ENCODE measurements around the gene CTNNB1.
"Not testable (repeated sequence)": the region's sequence is repeated elsewhere in the genome, so short reads cannot be mapped to it uniquely, and the experiment has no call there.

Gene CTNNB1

DNA sequence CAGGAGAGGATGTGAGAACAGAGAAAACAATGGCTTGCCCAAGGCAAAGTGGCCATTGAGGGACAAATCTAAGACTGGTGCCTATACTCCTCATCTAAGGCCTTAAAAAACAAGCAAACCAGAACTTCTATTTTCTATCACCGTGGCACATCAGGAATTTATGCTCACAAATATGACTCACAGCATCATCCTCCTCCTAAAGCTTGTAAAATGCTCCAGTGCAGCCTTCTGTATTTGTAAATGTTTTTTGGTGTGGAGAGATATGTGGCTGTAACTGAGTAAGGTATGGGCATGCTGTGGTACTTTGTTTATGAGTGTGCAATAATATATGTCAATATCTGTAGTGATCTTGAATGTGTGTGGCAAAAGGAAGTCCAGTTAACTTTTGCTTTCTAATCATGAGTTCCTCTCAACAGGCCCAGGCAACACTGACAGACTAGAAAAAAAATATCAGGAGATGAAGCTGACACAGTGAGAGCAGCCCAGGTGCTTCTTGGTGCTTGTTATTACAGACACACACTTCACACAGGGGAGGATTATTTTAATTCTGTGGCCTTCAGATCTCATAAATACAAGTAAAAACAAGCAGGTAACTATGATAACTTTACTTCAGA, 60.3 kb downstream of the CTNNB1 start:
- no peak for DNase-seq

DNA sequence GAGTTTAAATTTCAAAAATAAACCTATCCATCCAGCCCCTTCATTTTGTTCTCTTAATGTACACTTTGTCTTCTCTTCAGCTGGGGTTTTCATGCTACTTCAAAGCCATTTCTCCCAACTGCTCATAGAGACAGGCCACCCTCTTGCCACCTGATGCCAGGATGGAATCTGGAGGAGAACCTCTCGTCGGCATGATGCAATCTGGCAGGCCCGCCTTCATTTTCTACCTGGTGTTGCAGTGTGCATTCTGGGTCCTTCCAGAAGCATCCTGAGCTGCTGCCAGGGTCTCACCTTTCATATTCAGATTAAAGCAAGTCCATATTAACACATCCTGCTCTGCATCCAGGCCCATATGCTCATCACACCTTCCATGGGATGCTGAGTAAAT, 60.8 kb downstream of the CTNNB1 start:
- DNase-seq, result no peak

DNA sequence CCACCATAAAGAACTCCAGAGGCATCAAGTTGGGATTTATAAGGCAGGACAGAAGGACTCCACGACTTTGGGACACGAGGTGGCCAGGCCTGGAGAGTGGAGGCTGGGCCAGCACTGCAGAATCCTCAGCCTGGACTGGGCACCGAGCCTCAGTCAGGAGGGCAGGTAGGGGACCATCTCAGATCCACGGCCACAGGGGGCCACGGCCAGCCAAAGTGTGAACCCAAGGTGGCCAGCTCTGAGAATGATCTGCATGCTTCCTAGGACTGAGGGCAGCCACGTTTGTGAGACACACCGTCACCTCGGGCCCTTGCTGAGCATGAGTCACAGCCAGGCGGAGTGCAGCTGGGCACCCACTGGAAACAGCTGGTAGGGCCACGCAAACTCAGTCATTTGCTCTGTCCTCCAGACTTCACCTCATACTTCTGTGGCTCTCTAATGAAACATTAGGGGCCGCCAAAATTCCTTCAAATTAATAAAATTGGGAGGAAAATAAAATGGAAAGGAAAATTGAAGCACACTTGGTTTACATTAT, 65.8 kb downstream of the CTNNB1 start:
- no peak for DNase-seq

DNA sequence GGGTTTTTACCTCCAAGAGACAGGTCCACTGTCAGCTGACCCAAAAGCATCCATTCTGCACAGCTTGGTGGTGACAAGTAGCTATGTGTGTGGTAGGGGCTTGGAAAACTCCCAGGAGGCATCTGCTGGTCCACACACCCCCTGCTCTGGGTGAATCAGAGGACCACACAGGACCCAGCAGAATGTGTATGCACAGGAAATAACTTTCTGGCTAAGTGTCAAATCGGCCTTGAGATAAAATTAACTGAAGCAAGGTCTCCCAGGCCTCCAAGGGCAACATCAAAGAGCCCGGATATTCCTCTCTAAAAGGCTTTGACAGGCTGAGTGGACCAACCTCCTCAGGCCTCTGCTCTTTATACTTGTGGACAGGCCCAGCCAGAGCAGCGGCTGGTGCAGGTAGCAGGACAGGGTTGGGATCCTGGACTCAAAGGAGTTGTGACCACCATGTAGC, 66.5 kb downstream of the CTNNB1 start:
- DNase-seq, result no peak

DNA sequence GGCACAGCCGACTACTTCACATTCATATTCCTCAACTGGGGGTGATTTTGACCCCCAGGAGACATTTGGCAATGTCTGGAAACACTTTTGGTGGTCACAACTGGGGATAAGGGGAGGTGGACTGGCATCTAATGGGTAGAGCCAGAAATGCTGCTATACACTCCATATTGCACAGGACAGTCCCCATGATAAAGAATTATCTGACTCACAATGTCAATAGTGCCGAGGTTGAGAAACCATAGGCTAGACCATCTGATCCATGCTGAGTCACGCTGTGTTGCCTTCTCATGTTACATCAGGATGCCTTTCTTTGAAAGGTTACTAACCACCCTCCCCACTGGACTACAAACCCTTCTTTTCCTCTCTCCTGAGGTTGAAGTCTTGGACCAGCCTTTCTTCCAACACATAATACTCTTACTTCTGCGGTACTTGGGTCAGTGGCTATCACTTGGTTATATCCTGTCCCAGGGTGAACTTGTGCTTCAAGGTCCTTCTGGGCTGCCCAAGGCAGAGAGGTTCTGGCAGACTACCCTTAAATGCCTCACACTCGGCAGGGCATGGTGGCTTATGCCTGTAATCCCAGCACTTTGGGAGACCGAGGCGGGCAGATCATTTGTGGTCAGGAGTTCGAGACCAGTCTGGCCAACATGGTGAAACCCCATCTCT, 68.8 kb downstream of the CTNNB1 start:
- DNase-seq, result no peak

DNA sequence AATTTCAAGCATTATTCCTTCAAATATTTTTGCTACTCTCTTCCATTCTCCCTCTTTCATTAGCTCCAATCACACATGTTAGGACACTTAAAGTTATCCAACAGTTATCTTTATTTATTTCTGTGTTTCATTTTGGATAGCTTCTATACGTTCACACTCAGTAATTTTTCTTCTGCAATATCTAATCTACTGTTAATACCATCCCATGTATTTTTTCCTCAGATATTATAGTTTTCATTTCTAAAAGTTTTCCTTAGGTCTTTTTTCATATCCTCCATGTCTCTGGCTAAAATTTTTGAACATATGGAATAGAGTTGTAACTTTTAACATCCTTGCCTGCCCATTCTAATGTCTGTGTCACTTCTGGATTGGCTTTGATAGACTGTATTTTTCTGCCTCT, 73.4 kb downstream of the CTNNB1 start:
- no peak for DNase-seq

DNA sequence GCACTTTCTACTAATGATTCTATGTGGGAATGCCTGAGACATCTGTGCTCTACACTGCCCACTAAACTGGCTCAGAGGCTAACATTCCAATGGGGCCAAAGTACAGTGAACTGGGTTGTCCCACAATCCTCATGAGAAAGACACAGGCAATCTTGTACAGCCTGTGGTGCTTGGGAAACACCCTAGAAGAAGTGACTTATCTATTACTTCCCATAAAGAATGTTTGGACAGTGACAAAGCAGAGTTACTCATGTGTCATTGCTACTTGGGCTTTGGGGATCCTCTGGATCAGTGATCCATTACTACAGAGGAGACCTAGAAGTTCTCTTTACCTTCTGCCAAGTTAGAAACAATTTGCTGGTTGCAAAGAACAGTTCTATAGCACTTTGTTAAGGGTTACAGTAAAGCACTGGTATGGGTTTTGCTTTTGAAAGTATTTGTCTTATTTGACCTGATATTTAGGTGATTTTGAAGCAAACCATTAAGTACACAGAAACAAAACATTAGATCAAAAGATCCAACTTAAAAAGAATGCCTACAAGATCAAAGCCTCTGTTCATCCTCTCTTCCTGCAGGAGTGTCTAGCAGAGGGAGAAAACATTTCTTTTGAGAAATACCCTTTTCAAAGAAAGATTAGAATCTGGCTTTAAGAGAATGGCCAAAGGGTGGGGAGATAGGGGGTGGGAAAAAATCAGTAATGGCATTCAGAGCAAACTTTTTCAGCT, 75.8 kb downstream of the CTNNB1 start:
- no peak for DNase-seq

DNA sequence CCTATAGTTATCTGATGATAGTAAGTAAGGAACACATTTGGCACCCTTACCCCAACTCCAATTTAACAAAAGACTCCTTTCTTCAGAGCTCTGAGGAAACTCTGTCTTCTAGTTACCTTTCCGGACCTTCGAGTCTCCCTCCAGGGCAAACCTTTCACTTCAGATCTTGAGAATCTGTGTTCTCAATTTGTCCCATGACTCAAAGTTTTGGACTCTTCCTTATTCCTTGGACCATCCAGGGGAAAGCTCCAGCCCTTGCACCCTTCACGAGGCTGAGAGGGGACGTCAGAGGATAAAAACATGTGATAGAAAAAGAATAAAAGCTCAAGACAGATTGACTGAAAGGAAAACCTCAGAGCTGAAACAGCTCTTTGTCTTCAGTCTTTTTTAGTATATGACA, 76.9 kb downstream of the CTNNB1 start:
- no peak for DNase-seq

DNA sequence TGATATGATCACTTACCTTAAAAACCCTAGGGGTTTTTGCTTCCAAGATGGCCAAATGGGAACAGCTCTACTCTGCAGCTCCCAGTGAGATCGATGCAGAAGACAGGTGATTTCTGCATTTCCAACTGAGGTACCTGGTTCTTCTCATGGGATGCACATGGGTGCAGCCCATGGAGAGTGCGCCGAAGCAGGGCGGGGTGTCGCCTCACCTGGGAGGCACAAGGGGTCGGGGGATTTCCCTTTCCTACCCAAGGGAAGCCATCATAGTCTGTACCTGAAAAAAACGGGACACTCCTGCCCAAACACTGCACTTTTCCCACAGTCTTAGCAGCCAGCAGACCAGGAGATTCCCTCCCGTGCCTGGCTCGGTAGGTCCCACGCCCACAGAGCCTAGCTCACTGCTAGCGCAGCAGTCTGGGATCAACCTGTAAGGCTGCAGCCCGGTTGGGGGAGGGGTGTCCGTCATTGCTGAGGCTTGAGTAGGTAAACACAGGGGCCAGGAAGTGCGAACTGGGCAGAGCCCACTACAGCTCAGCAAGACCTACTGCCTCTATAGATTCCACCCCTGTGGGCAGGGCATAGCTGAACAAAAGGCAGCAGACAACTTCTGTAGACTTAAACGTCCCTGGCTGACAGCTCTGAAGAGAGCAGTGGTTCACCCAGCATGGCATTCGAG, 78.6 kb downstream of the CTNNB1 start:
- DNase-seq, result no peak

DNA sequence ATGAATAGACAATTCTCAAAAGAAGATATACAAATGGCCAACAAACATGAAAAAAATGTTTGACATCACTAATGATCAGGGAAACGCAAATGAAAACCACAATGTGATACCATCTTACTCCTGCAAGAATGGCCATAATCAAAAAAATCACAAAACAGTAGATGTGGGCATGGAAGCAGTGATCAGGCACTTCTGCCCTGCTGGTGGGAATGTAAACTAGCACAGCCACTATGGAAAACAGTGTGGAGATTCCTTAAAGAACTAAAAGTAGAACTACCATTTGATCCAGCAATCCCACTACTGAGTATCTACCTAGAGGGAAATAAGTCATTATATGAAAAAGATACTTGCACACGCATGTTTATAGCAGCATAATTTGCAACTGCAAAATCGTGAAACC, 85.6 kb downstream of the CTNNB1 start:
- not testable (repeated sequence) for DNase-seq

DNA sequence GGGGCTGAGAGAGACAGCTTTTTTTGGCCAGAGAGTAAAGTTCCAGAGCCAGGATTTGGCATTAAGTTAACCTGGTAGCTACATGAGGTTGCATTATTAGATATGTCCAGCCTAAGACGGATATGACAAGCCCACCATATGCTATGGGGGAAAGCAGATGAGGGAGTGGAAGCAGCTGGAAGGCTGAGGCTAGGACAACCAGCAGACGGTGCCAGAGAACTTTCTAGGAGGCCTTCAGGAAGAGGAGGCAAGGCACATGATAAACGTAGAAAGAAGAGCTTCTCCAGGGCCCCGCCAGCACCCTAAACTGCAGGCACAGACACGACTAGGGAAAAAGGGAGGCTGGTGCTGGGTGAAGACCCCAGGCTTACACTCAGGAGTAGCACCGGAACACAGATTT, 87.0 kb downstream of the CTNNB1 start:
- no peak for DNase-seq

DNA sequence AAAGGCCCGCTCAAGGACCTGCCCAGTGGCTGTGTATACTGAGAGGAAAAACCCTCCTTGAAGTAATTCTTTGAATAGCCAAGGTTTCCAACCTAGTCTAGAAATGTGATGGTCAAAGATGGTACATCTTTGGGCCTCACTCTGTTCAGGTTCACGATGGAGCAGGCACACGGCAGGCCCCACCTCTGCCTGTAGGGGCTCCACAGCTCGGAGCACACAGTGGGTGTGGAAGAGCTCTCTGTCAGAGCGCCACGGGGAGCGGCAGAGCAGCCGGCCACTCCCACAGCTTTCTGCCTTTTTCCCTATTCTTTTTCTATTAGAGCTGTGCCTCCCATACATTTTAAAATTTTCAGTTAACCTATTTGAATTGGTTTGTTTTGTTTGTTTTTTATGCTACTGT, 89.5 kb downstream of the CTNNB1 start:
- no peak for DNase-seq

All from activated CD4-positive, alpha-beta T cell treated with anti-CD3 and anti-CD28 coated beads, Interleukin-2, amount 50 U/mL, for 48 hours (primary cell).